Measurements from ENCODE around the gene PDE10A. TPM values are rescaled to one million over a fixed set of nuclear protein-coding genes. Genes with fewer than 3 reads are reported as not detected.

The PDE10A gene
- total and polyA plus RNA-seq, 8 donors = 0.78 to 58.2 (median 4.0) TPM; not detected in 1

DNA sequence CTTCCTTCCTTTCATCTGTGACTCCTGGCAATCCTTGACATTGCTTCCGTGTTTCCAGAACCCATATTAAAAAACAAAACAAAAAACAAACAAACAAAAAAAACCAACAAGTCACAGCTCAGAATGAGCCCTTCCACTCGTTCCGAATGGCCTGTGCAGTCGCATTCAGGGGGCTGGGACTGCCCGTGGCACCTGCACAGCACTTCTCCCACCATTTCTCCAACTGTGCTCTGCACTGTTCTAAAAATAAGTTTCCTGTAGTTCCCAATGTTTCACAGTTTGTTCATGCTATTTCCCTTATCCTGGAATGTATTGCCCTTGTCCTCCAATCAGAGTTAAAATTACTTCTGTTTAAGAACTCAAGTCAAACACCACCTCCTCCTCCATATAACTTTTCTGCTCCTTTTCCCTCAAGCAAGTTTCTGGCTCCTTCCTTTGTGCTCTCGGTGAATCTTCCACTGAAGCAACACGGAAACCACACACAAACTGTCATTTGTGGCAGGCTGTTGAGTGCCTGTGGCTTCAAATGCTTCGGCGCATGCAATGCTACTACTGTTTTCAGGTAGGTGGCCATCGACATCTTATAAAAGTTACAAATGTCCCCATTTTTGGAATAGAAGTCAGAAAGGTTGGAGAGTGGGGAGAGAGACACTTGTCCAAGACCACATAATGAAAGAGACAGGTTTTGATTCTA is 57.7 kb downstream of the PDE10A start:
- TF ChIP-seq EP300 (IDR thresholded peaks at IDR 0.05) = no peak
- no peak for TF ChIP-seq POLR2AphosphoS5 (IDR thresholded peaks at IDR 0.05)
- TF ChIP-seq POLR2A (IDR thresholded peaks at IDR 0.05) = no peak
- TF ChIP-seq, protein P1, sequence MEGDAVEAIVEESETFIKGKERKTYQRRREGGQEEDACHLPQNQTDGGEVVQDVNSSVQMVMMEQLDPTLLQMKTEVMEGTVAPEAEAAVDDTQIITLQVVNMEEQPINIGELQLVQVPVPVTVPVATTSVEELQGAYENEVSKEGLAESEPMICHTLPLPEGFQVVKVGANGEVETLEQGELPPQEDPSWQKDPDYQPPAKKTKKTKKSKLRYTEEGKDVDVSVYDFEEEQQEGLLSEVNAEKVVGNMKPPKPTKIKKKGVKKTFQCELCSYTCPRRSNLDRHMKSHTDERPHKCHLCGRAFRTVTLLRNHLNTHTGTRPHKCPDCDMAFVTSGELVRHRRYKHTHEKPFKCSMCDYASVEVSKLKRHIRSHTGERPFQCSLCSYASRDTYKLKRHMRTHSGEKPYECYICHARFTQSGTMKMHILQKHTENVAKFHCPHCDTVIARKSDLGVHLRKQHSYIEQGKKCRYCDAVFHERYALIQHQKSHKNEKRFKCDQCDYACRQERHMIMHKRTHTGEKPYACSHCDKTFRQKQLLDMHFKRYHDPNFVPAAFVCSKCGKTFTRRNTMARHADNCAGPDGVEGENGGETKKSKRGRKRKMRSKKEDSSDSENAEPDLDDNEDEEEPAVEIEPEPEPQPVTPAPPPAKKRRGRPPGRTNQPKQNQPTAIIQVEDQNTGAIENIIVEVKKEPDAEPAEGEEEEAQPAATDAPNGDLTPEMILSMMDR (IDR thresholded peaks at IDR 0.05) = no peak

DNA sequence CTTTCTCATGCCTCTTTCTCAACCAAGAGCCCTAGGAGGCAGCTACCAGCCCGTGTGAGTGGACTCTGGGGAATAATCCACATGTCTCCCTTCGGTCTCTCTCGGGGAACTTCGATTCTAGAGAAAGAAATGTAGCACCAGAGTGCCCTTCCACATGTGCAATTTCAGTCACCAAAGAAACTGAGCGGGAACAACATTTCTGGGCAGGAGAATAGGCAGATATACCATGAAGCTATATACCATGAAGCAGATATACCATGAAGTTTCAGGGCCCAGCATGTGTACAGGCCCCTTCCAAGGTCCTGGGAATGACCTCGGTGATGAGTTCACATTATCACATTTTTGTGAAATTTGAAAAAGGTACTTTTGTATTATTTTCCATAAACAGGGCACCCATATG is 60.8 kb downstream of the PDE10A start:
- Histone ChIP-seq H3K4me3 (no peak overlapping the region), H3K27ac (no peak overlapping the region), H3K4me1 (peaks cover 0 to 8% (median 4%) of the 10 kb centered on the region in 4 donors), H3K36me3 (no peaks in the 10 kb centered on the region), H3K27me3 (no peaks in the 10 kb centered on the region), H3K9me3 (no peaks in the 10 kb centered on the region)
- intact Hi-C loops (cut with DNase I; ENCODE audit: low total_unique reads) = no loop called here
- TF ChIP-seq POLR2AphosphoS5 (IDR thresholded peaks at IDR 0.05) = no peak
- TF ChIP-seq, protein P1 (IDR thresholded peaks at IDR 0.05) = no peak
- no peak for DNase-seq
- 90 to 96% (median 94%) methylated on average over 6 of the region's 6 CpGs for WGBS, 5 donors

More for the DNA sequence above, 57.7 kb downstream of the PDE10A start:
- H3K4me3 ChIP-seq = no peak overlapping the region
- peak overlapping the region in 2 of 5 donors; percentile 36 to 43 for H3K27ac ChIP-seq
- peaks cover 0 to 3% (median 0%) of the 10 kb centered on the region in 4 donors for H3K9me3 ChIP-seq
- intact Hi-C loops (cut with DNase I; ENCODE audit: low total_unique reads) = no loop called here
- peaks cover 0 to 8% (median 4%) of the 10 kb centered on the region in 4 donors for H3K4me1 ChIP-seq
- peak in 1 of 2 donors; percentile 12 for DNase-seq
- WGBS, 5 donors = 61 to 74% (median 69%) methylated on average over 10 of the region's 10 CpGs
- H3K27me3 ChIP-seq = no peaks in the 10 kb centered on the region
- H3K36me3 ChIP-seq = no peaks in the 10 kb centered on the region

DNA sequence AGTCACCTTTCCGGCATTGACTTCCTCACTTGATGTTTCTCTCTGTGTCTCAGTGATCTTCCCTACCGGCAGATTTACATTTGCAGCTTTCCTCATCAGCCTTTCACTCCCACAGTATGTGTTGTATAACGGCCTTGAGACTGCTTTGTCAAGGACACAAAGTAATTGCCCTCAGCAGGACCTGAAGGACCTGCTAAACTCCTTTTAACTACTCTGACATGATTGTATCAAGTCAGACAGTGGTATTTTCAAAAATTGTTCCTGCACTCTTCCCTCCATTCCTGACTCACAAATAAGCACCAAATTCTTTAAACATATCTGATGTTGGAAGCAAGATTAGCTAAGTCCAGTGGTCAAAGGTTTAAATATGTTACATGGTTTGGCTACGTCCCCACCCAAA is 62.4 kb downstream of the PDE10A start:
- 58 to 70% (median 69%) methylated on average over 4 of the region's 4 CpGs for WGBS, 5 donors
- H3K9me3 ChIP-seq = no peaks in the 10 kb centered on the region
- H3K4me1 ChIP-seq = peaks cover 0 to 6% (median 0%) of the 10 kb centered on the region in 4 donors
- H3K27me3 ChIP-seq = no peaks in the 10 kb centered on the region
- no peak overlapping the region for H3K4me3 ChIP-seq
- no peak overlapping the region for H3K27ac ChIP-seq
- intact Hi-C loops (cut with DNase I; ENCODE audit: low total_unique reads) = no loop called here
- peak in 1 of 2 donors; percentile 38 for DNase-seq
- TF ChIP-seq, protein P1 (IDR thresholded peaks at IDR 0.05) = no peak
- TF ChIP-seq EP300 (IDR thresholded peaks at IDR 0.05) = no peak
- TF ChIP-seq POLR2A (IDR thresholded peaks at IDR 0.05) = no peak
- TF ChIP-seq POLR2AphosphoS5 (IDR thresholded peaks at IDR 0.05) = no peak
- no peaks in the 10 kb centered on the region for H3K36me3 ChIP-seq

DNA sequence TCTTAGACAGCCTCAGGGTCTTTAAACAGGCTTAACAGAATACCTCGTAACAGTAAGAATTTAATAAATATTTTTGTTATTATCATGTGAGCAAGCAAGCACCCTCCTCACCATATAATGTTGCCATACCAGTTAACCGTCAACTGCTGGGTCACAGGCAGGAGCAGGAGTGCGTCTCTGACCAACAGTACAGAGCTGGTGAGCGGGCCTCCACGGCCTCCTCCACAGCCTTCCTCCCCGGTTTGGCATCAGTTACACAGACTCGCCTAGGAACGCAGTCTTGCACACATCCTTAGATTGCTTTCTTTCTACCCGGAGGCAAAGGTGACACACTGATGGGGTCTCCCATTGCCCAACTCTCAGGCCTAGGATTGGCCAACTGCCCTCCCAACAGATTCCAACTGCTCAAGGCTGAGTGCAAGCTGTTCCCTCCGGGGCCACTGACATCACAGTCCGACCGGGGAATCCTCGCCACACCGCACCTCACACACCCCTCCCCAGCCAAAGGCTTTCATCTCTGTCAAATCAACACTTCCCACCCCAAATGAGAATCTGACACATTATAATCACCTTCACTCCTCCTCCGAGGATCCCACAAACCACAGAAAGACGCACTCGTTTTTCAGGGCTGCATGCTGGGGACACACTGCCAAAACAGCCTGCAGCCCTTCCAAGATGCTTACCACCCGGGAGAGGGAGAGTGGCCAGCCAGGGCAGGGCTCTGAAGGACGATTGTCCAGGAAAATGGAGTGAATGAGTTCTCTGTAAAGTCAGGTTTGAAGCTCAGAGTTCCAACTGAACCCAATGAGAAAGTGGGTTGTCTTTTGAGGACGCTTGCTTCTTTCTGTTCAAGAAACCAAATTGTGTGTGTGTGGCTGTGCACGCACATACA is 63.2 kb downstream of the PDE10A start:
- H3K27ac ChIP-seq = no peak overlapping the region
- H3K4me3 ChIP-seq = no peak overlapping the region
- H3K36me3 ChIP-seq = no peaks in the 10 kb centered on the region
- 85 to 92% (median 91%) methylated on average over 21 of the region's 21 CpGs for WGBS, 5 donors
- no peaks in the 10 kb centered on the region for H3K9me3 ChIP-seq
- DNase-seq = no peak
- H3K27me3 ChIP-seq = no peaks in the 10 kb centered on the region
- H3K4me1 ChIP-seq = no peaks in the 10 kb centered on the region
- intact Hi-C loops (cut with DNase I; ENCODE audit: low total_unique reads) = no loop called here
- TF ChIP-seq EP300 (IDR thresholded peaks at IDR 0.05) (no peak), POLR2A (IDR thresholded peaks at IDR 0.05) (no peak), POLR2AphosphoS5 (IDR thresholded peaks at IDR 0.05) (no peak)
- TF ChIP-seq, protein P1 (IDR thresholded peaks at IDR 0.05) = no peak
